NK-92 treated with Interleukin-12 subunit alpha and Interleukin-12 subunit beta, amount 100 ng/mL, for 24 hours (cell line): ENCODE results near the gene FRMPD4.
"Not testable (repeated sequence)": the region's sequence is repeated elsewhere in the genome, so short reads cannot be mapped to it uniquely, and the experiment has no call there.

Experiments used
- DNase-seq: peaks from one replicate; lab custom pipeline; 2025; lab: John Stamatoyannopoulos, UW

The FRMPD4 gene

DNA sequence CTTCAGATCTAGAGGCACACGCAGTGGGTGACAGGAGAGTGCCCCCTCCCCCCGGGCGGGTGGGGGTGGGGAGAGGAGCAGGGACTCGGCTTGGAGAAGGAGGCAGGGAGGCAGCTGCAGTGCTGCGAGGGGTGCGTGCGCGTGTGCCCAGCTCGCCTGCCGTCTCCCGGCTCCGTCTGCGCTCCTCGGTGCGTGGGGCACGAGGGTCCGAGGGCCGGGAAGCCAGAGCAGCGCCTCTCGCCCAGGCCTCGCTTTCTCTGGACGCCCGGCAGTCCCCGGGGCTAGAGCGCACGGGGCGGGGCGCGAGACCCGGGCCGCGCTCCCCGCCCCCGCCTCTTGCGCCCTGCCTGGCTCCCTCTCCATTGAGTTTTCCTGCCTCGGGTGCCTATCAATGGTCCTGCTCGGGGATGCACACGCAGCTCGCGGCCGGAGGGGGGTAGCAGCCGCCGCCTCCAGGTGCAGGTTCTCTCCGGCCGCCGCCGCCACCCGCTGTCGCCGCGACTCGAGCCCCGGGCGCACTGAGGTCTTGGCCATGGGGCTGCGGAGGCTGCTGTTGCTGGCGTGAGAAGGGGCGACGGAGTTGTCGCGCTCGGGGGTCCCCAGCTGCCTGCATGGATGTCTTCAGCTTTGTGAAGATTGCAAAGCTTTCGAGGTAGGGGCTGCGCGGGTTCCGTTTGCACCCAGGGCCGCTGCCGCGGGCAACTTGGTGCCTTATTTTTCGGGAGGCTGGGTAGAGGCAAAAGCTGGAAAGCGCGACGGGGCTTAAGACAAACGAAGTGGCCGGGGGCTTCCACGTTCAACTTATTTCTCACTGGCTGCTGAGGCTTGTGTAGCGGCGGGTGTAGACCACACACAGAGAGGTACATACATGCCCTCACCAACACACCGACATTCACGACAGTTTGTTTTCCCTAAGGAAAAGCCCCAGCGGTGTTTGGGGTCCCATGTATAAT lies at the start of gene FRMPD4:
TSS of gene FRMPD4 (plus strand) at position 113 of the 953 bp plus-strand sequence. CDS start at position 612, 499 bp downstream.
- DNase-seq: no peak

DNA sequence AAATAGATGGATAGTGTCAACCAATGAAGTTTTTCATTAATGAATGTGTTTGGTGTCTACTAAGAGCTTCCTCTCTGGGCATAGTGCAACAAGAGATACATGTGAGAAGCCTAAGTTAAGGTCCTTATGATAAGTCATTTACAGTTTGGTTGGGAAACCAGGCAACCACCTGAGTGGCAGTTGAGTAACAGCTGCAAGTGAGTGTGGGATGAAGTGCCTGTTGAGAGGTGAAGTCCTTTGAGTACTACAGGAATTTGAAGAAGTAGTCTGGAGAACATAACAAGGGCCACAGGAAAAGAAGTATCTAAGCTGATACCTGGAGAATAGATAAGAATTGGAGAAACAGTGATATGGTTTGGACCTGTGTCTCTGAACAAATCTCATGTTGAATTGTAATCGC lies 48.5 kb upstream of the FRMPD4 start:
- DNase-seq: no peak

GRCh38 chrX:12113321-12113720 lies 25.0 kb upstream of the FRMPD4 start:
- no peak for DNase-seq

DNA sequence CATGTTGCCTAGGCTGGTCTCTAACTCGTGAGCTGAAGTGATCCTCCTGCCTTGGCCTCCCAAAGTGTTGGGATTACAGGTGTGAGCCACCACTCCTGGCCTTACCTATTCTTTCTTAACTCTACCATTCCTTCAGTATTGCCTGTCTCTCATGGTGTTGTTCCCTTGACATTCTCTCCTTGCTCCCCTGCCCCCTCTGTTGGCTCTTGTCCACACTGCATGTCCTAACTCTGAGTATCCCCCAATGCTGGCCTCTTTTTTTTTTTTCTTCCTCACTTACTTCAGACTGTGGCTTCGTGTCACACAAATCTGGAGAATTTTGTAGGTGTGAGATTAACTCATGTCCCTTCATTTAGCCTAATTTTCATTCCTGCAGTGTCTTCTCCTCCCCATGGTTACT lies 22.9 kb upstream of the FRMPD4 start:
- no peak for DNase-seq

- no peak for DNase-seq
Observed at GRCh38 chrX:12118134-12118533, 20.1 kb upstream of the FRMPD4 start.

DNA sequence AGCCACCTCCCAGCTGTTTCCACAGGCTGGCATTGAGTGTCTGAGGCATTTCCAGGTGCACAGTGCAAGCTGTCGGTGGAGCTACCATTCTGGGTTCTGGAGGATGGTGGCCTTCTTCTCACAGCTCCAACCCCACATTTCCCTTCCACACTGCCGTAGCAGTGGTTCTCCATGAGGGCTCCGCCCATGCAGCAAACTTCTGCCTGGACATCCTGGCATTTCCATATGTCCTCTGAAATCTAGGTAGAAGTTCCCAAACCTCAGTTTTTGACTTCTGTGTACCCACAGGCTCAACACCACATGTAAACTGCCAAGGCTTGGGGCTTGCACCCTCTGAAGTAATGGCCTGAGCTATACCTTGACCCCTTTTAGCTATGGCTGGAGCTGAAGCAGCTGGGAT lies 10.3 kb upstream of the FRMPD4 start:
- no peak for DNase-seq

- no peak for DNase-seq
Observed at GRCh38 chrX:12137951-12138360, 317 bp upstream of the FRMPD4 start.

GRCh38 chrX:12139934-12140611 lies 1.8 kb downstream of the FRMPD4 start:
- no peak for DNase-seq

GRCh38 chrX:12141511-12141910 lies 3.2 kb downstream of the FRMPD4 start:
- no peak for DNase-seq

DNA sequence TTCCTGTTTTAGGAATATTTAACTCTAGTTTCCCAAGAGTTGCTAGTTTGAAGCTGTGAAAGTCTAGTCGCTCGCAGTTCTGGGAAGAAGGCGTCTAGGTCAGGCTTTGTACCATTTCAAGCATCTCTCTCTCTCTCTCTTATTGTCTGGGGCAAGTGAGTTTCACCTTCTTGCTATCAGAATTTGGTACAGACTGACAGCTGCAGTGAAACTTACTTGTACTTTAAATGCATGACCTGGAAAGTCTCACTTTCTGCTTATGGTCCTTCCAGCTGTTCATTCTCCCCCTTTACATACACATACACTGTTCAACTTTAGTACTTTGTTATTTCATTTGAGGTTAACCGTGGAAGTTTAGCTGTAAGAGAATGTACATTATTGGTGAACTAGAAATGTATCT lies 4.4 kb downstream of the FRMPD4 start:
- no peak for DNase-seq

DNA sequence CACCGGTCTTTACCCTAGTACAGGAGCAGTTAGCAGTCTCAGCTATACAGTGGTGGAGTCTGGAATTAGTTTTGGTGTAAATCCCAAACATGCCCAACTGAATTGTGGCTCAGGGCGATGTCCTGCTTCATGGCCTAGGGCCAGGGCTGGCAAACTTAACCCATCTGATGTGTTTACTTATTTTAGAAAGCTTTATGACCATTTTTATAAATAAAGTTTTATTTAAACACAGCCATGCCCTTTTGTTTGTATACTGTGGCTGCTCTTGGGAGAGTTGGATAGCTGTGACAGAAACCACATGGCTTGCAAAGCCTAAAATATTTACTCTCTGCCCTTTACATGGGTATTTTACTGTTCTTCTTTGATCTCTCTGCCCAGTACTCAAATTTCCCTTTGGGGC lies 7.1 kb downstream of the FRMPD4 start:
- no peak for DNase-seq

DNA sequence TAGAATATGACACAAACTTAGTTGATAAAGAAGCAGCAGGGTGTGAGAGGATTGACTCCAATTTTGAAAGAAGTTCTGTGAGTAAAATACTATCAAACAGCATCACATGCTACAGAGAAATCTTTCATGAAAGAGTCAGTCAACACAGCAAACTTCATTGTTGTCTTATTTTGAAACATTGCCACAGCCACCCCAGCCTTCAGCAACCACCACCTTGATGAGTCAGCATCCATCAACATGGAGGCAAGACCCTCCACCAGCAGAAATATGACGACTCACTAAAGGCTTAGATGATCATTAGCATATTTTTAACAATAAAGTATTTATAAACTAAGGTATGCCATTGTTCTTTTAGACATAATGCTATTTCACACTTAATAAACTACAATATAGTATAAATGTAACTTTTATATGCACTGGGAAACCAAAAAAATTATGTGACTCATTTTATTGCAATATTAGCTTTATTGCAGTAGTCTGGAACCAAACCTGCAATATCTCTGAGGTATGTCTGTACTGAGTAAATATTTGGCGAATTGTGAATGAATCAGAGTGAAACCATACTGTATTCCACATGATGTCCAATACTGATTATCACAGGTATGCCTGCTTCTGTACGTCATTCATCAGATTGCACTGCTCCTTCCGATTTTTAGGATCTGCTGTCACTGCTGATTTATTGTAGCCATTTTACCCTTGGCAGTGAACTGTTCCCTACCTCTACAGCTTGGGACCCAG lies 11.6 kb downstream of the FRMPD4 start:
- no peak for DNase-seq

- no peak for DNase-seq
Observed at GRCh38 chrX:12153317-12153716, 15.0 kb downstream of the FRMPD4 start.

- no peak for DNase-seq
Observed at GRCh38 chrX:12153741-12154140, 15.5 kb downstream of the FRMPD4 start.

DNA sequence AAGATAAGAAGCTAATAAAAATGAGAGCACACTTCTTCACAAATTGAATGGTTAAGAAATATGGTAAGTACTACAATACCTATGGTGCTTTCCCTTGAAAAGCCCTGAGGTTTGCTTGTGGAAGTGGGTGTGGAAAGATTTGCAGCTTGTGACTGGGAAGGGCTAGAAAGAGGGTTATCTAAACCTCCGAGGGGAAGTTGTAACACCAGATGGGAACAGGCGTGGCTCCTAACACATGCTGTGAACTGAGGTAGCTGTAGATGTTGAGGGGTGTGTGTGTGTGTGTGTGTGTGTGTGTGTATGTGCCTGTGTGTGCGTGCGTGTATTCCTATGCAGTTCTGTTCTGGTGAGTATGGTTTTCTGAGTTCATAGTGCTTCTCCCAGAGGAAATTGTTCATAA lies 21.5 kb downstream of the FRMPD4 start:
- DNase-seq: no peak

- DNase-seq: no peak
Observed at GRCh38 chrX:12162420-12162819, 24.1 kb downstream of the FRMPD4 start.

GRCh38 chrX:12164180-12164579 lies 25.9 kb downstream of the FRMPD4 start:
- not testable (repeated sequence) for DNase-seq

GRCh38 chrX:12170755-12171154 lies 32.5 kb downstream of the FRMPD4 start:
- DNase-seq: no peak

DNA sequence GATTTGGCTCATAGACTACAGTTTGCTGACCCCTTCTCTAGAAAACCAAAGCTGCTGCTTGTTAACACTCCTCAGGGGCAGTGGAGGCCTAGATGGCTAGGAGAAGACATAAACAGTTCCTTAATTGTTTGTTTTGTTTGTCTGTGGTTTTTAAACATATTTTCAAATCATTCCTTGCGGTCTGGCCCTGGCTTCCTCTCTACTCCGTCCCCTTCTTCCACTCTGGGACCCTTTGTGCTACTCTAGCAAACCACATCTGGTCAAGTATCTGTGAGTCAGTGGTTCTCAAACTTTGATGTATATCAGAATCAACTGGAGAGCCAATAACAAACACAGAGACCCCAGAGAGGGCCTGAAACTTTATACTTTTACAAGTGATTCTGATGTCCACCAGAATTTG lies 36.1 kb downstream of the FRMPD4 start:
- DNase-seq: no peak

DNA sequence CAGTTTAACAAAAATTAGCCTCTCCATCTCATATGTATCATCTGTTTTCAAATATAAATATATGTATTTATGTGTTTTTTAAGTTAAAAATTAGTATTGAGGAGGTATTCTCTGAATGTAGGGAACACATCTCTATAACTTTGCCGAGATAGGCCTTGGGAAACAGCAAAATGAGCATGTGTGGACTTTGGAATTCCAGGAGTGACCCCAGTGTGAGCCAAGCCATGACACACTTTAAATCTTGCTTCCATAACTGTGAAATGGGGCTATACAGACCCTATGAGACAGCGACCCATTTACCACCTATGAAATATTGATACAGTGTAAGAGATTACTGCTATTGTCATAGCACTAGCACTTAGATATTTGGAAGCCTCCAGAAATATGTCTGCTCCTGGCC lies 58.8 kb downstream of the FRMPD4 start:
- no peak for DNase-seq

DNA sequence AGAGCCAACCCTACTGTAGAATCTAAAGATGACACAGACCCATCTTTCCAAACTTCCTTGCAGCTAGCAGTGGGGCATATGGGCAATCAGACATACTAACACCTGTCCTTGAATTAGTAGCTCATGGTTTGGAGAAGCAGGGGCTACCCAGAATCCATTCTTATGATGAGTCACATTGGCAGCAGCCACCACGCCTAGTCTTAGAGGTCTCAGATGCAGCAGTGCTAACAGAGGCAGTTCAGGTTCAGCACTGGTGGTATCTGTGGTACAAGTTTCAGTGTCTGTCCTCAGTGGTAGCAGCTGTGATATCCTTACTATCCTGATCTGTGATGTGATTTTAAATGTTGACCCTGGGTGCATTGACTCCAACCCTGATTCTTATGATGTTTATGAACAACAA lies 68.1 kb downstream of the FRMPD4 start:
- DNase-seq: no peak

DNA sequence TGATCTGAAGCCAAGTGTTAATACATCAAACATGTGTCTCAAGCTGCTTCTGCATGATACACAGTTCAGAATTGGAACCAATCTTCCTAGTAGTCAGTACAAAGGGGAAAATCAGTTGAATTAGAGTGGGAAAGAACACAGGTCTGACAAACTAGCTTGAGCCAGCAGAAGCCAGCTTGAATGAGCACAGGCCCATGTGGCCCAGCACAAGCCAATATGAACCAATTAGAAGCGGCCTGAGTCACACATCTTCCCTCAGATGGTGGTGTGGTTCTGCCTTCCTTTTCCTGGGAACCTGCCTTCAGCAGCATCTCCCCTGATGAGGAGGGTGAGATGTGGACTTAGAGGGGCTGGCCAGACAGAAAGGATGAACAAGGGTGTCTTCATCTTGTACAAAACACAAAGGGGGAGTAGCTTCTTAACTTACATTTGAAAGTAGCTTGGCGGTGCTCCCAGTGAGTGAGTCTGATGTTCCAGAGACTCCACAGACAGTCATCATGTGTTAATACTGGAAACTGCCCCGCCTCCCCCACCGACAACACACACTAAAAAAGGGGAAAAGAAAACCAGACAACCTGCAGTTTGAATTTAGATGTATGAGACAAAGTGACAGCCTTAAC lies 72.0 kb downstream of the FRMPD4 start:
- DNase-seq: no peak
